HepG2 (cell line): ENCODE data around the gene CTU2. TPM values are rescaled to one million over a fixed set of nuclear protein-coding genes. Genes with fewer than 3 reads are reported as not detected.

Source experiments
- ATAC-seq: fragments of 200-7000 bp; cut with Tn5 transposase; 3 replicates; pipeline ENCODE4 v1.9.1; 2020; ENCODE audit warnings: mild to moderate bottlenecking, moderate library complexity
- Bru-seq: library from RNA; stranded (reverse); fragments of 400-500 nt; gene quantifications from one replicate; lab custom pipeline; 2021; lab: Mats Ljungman, UMichigan
- BruChase-seq, 2 experiments: library from RNA; stranded (reverse); fragments of 400-500 nt; gene quantifications; one replicate each; lab custom pipeline; 2021; lab: Mats Ljungman, UMichigan
- BruUV-seq: library from RNA; stranded (reverse); fragments of 400-500 nt; replicated peaks from 2 replicates; lab custom pipeline; 2021; lab: Mats Ljungman, UMichigan
- CTCF ChIA-PET: fragments of 300-600 bp; formaldehyde crosslinking; extraction: SDS; loops from one replicate; lab custom pipeline; 2021; ENCODE audit warnings: low total read pairs, inconsistent platforms, low intra/inter-chr PET ratio; lab: Yijun Ruan, JAX
- POLR2A ChIA-PET: fragments of 350-600 bp; sonication (Branson Sonifier 250); formaldehyde crosslinking; loops from one replicate; lab custom pipeline; 2020; ENCODE audit warnings: antibody characterized with exemption, inconsistent platforms; lab: Yijun Ruan, JAX
- DNase-seq: peaks from one replicate; pipeline ENCODE4 v3.0.0-alpha.2; 2015; ENCODE audit warnings: low spot score
- FAIRE-seq: peaks from 3 replicates; lab custom pipeline; 2011; peaks lifted over from hg19 to GRCh38; lab: Jason Lieb, UNC
- H2AFZ ChIP-seq: one replicate; pipeline ENCODE4 v1.6.1; 2011; ENCODE audit warnings: low read length, inconsistent platforms
- H3K27ac ChIP-seq: fragments of 300-600 bp; 3 replicates; pipeline ENCODE4 v1.8.0; 2011; ENCODE audit warnings: mixed run types, mild to moderate bottlenecking, mixed read lengths, low read length, inconsistent platforms; ENCODE audit not compliant: insufficient read depth; ENCODE audit errors: extremely low read length
- H3K27me3 ChIP-seq, 2 experiments: fragments of 200-600 bp in 1 of 2; 2 replicates in 1 of 2; 3 replicates in 1 of 2; pipeline versions ENCODE4 v1.6.0 to v1.8.0; 2011; ENCODE audit warnings: low read length in 2 of 2, mild to moderate bottlenecking in 2 of 2, moderate library complexity in 2 of 2, inconsistent platforms in 1 of 2; ENCODE audit not compliant: insufficient read depth in 2 of 2, control insufficient read depth in 1 of 2
- H3K36me3 ChIP-seq, 2 experiments: fragments of 200-600 bp in 1 of 2; replicated peaks in 1 of 2; 2 replicates in 1 of 2; 3 replicates in 1 of 2; pipeline versions ENCODE4 v1.5.1 to v1.8.0; 2011; ENCODE audit warnings: low read length in 2 of 2, inconsistent platforms in 1 of 2; ENCODE audit not compliant: insufficient read depth in 2 of 2, control insufficient read depth in 1 of 2
- H3K4me1 ChIP-seq: 2 replicates; pipeline ENCODE4 v1.5.1; 2012; ENCODE audit warnings: low read length, inconsistent platforms; ENCODE audit not compliant: insufficient read depth
- H3K4me2 ChIP-seq: 2 replicates; pipeline ENCODE4 v1.6.0; 2011; ENCODE audit warnings: low read depth, low read length, inconsistent platforms
- H3K4me3 ChIP-seq, 3 experiments: fragments of 200-600 bp in 1 of 3; sonication (generic), shearing (Covaris generic) in 1 of 3; replicated peaks in 1 of 3; 2 replicates each; pipeline ENCODE4 v1.5.1; 2011 to 2016; ENCODE audit warnings: low read length in 3 of 3, inconsistent platforms in 2 of 3, low read depth in 2 of 3, mild to moderate bottlenecking in 2 of 3, control low read depth in 1 of 3, mixed read lengths in 1 of 3; ENCODE audit not compliant: insufficient read depth in 1 of 3
- H3K79me2 ChIP-seq: one replicate; pipeline ENCODE4 v1.6.1; 2011; ENCODE audit warnings: low read length, inconsistent platforms; ENCODE audit not compliant: insufficient read depth
- H3K9ac ChIP-seq: 2 replicates; pipeline ENCODE4 v1.6.0; 2011; ENCODE audit warnings: mild to moderate bottlenecking, low read depth, low read length, inconsistent platforms; ENCODE audit not compliant: insufficient read depth
- H3K9me3 ChIP-seq: 2 replicates; pipeline ENCODE4 v1.5.1; 2012; ENCODE audit warnings: mild to moderate bottlenecking, low read length
- H4K20me1 ChIP-seq: 2 replicates; pipeline ENCODE4 v1.6.0; 2011; ENCODE audit warnings: inconsistent platforms, mild to moderate bottlenecking, low read length, moderate library complexity; ENCODE audit not compliant: insufficient read depth
- ARID4A ChIP-seq: sonication (generic); formaldehyde crosslinking; IDR thresholded peaks from 2 replicates; pipeline ENCODE4 v1.5.0; 2020; ENCODE audit warnings: mild to moderate bottlenecking, missing genetic modification reagents, borderline replicate concordance
- E2F2 ChIP-seq: sonication (generic); formaldehyde crosslinking; IDR thresholded peaks from 2 replicates; pipeline ENCODE4 v1.4.0; 2020; ENCODE audit warnings: missing genetic modification reagents, borderline replicate concordance
- HIVEP1 ChIP-seq: sonication (generic); formaldehyde crosslinking; IDR thresholded peaks from 2 replicates; pipeline ENCODE4 v1.4.0; 2020; ENCODE audit warnings: mild to moderate bottlenecking, missing genetic modification reagents
- KDM3A ChIP-seq: IDR thresholded peaks from 2 replicates; pipeline ENCODE4 v1.6.1; 2018; ENCODE audit warnings: low read depth, missing compliant biosample characterization
- MLXIP ChIP-seq: sonication (generic); formaldehyde crosslinking; IDR thresholded peaks from 2 replicates; pipeline ENCODE4 v1.9.0; 2021; ENCODE audit warnings: missing genetic modification reagents, borderline replicate concordance
- ZNF383 ChIP-seq: sonication (generic); formaldehyde crosslinking; IDR thresholded peaks from 2 replicates; pipeline ENCODE4 v1.4.0; 2020; ENCODE audit warnings: missing genetic modification reagents, mild to moderate bottlenecking, borderline replicate concordance
- ZNF558 ChIP-seq: sonication (generic); formaldehyde crosslinking; IDR thresholded peaks from 2 replicates; pipeline ENCODE4 v1.9.0; 2022; ENCODE audit warnings: mild to moderate bottlenecking, missing genetic modification reagents, borderline replicate concordance
- WGBS: methylation state at CpG from one replicate; pipeline ENCODE4 v1.1.6; 2017; ENCODE audit warnings: low lambda C conversion rate; 5-methylcytosine and 5-hydroxymethylcytosine counted together
- in situ Hi-C: cut with HindIII; loops from 2 replicates; pipeline ENCODE4 v1.10.0; 2017; ENCODE audit warnings: low pct_unique_long_range_greater_than_20kb; ENCODE audit not compliant: extremely low pct_ligation_motif_present
- intact Hi-C: fragments of 100-400 bp; cut with micrococcal nuclease; formaldehyde crosslinking; loops from one replicate; pipeline ENCODE4 v1.10.0; 2022; ENCODE audit not compliant: unreplicated experiment
- long read RNA-seq, 2 experiments: library from RNA in 1 of 2; library from polyadenylated mRNA in 1 of 2; stranded (forward) in 1 of 2; unstranded in 1 of 2; transcript quantifications; one replicate each; pipeline ENCODE4 v2.0.0, GENCODE V29; 2019 to 2022
- polyA minus RNA-seq, 3 experiments: library from RNA; depleted of rRNA, polyadenylated mRNA; stranded (reverse); fragments of >200 nt; gene quantifications; 2 replicates each; pipeline ENCODE4 v1.2.3, GENCODE V29; 2011; ENCODE audit warnings: low replicate concordance in 1 of 3
- polyA plus RNA-seq, 8 experiments: library from polyadenylated mRNA; depleted of rRNA in 3 of 8; stranded (reverse) in 7 of 8; unstranded in 1 of 8; fragments of >200 nt; fragmentation: Illumina TruSeq in 4 of 8; extraction: Trizol in 4 of 8; gene quantifications; 2 replicates each; pipeline versions ENCODE4 v1.2.1 to v1.2.3, GENCODE V29; 2011 to 2016; ENCODE audit warnings: low read depth in 4 of 8, missing spikeins in 1 of 8, mixed read lengths in 1 of 8; ENCODE audit not compliant: insufficient read depth in 1 of 8
- total RNA-seq, 5 experiments: library from RNA; depleted of rRNA; stranded (reverse); fragments of >200 nt; fragmentation: Illumina TruSeq; extraction: Trizol; gene quantifications; 2 replicates each; pipeline ENCODE4 v1.2.3, GENCODE V29; 2016; ENCODE audit warnings: low read depth in 1 of 5

The CTU2 gene
- total RNA-seq (2016; rRNA removed; fragmentation: Illumina TruSeq; extraction: Trizol) = 21.9 TPM in 2 replicates
- 11.4 and 12.8 TPM in 2 replicates for total RNA-seq (2016; cell fraction: cytosol; rRNA removed; fragmentation: Illumina TruSeq; extraction: Trizol; ENCODE audit: low read depth)
- total RNA-seq (2016; cell fraction: insoluble cytoplasmic fraction; rRNA removed; fragmentation: Illumina TruSeq; extraction: Trizol) = 16.8 and 22.4 TPM in 2 replicates
- total RNA-seq (2016; cell fraction: membrane; rRNA removed; fragmentation: Illumina TruSeq; extraction: Trizol) = 13.8 and 15.9 TPM in 2 replicates
- 16.7 and 17.2 TPM in 2 replicates for total RNA-seq (2016; cell fraction: nucleus; rRNA removed; fragmentation: Illumina TruSeq; extraction: Trizol)
- 13.3 and 18.5 TPM in 2 replicates for polyA plus RNA-seq (2011; rRNA removed)
- polyA plus RNA-seq (2011; cell fraction: cytosol; rRNA removed) = 11.8 and 19.4 TPM in 2 replicates
- 63.3 and 73.6 TPM in 2 replicates for polyA plus RNA-seq (2011; cell fraction: nucleus; rRNA removed)
- 11.6 and 15.1 TPM in 2 replicates for polyA plus RNA-seq (2012)
- 12.4 and 16.5 TPM in 2 replicates for polyA plus RNA-seq (2016; cell fraction: cytosol; fragmentation: Illumina TruSeq; extraction: Trizol; ENCODE audit: low read depth)
- polyA plus RNA-seq (2016; cell fraction: insoluble cytoplasmic fraction; fragmentation: Illumina TruSeq; extraction: Trizol; ENCODE audit: low read depth) = 20.9 and 22.4 TPM in 2 replicates
- 13.3 and 14.9 TPM in 2 replicates for polyA plus RNA-seq (2016; cell fraction: membrane; fragmentation: Illumina TruSeq; extraction: Trizol; ENCODE audit: low read depth)
- polyA plus RNA-seq (2016; cell fraction: nucleus; fragmentation: Illumina TruSeq; extraction: Trizol; ENCODE audit: insufficient read depth, low read depth) = 39.4 and 44.9 TPM in 2 replicates
- polyA minus RNA-seq (2011; rRNA and poly(A)+ RNA removed; ENCODE audit: low replicate concordance) = 23.1 and 25.7 TPM in 2 replicates
- 15.2 and 18.6 TPM in 2 replicates for polyA minus RNA-seq (2011; cell fraction: cytosol; rRNA and poly(A)+ RNA removed)
- polyA minus RNA-seq (2011; cell fraction: nucleus; rRNA and poly(A)+ RNA removed) = 19.3 and 20.7 TPM in 2 replicates
- Bru-seq, nascent RNA = percentile 47 among the genes with signal in this experiment
- percentile 67 among the genes with signal in this experiment for BruChase-seq, experiment 1, labeled RNA remaining after a 6-hour chase
- BruChase-seq, experiment 2, labeled RNA remaining after a 2-hour chase = percentile 62 among the genes with signal in this experiment
- long read RNA-seq, experiment 1, transcript CTU2-202 (15 exons, 1,751 nt) = major isoform, 25 of 46 reads
- long read RNA-seq, experiment 1, partial matches to known transcripts = 3 of 46 reads
- long read RNA-seq, experiment 1, other reads (novel, unspliced or antisense) = 14 of 46 reads
- long read RNA-seq, experiment 2, transcript CTU2-202 (15 exons, 1,751 nt) = major isoform, 37 of 69 reads
- long read RNA-seq, experiment 2, partial matches to known transcripts = 5 of 69 reads
- long read RNA-seq, experiment 2, other reads (novel, unspliced or antisense) = 23 of 69 reads

GRCh38 chr16:88706229-88706964, at the start of gene CTU2, which contains the start of gene RNF166:
TSS of gene CTU2 (plus strand) at chr16:88706503. CDS start at chr16:88706531, 28 bp downstream.
TSS of gene RNF166 (minus strand) at chr16:88706408. CDS start at chr16:88706325, 83 bp downstream.
- intact Hi-C loops = no loop called here
- ChIA-PET CTCF (interaction anchor here (1.0 kb wide), 1 partner anchor 133 kb away, joined by 4 read pairs; no protein-coding TSS in a partner anchor), POLR2A (interaction anchor here (1.2 kb wide), 1 partner anchor 19 kb away, joined by 3 read pairs; no protein-coding TSS in a partner anchor)
- Histone ChIP-seq H3K27me3 (peaks cover 0 to 3% of the 10 kb centered on the region in 2 experiments; a peak in 1 of 5 replicates), H3K36me3 (no peaks in the 10 kb centered on the region), H3K27ac (peak within 1 kb of the TSS; percentile 54), H3K9ac (peak within 1 kb of the TSS; percentile 92), H4K20me1 (no peaks in the 10 kb centered on the region), H3K9me3 (no peaks in the 10 kb centered on the region), H3K4me1 (peaks cover 80% of the 10 kb centered on the region), H2AFZ (no peak within 1 kb of the TSS), H3K4me2 (peak within 1 kb of the TSS; percentile 93), H3K4me3 (peak within 1 kb of the TSS; percentile 82 to 99 (median 83)), H3K79me2 (peaks cover 33% of the 10 kb centered on the region)
- FAIRE-seq (no peak), ATAC-seq (peak; percentile 67), DNase-seq (peak; percentile 76)
- in situ Hi-C loops = no loop called here
- WGBS = 1% methylated on average over 19 of the region's 86 CpGs
- BruUV-seq = no TSS peak
- TF ChIP-seq KDM3A (CRISPR knock-in tag) (peak; percentile 61; the same call in 1 of the 2 replicates), E2F2 (CRISPR knock-in tag) (no peak), ARID4A (CRISPR knock-in tag) (peak; percentile 100), MLXIP (CRISPR knock-in tag) (0 out of 2 replicates have a peak, but pooled peaks have one; percentile 29), ZNF383 (CRISPR knock-in tag) (peak; percentile 71; the same call in 1 of the 2 replicates), HIVEP1 (CRISPR knock-in tag) (0 out of 2 replicates have a peak, but pooled peaks have one; percentile 71), ZNF558 (CRISPR knock-in tag) (peak; percentile 55; the same call in 1 of the 2 replicates)
